Glutamatergic neuron (in vitro differentiated cells): ENCODE results near the gene PEX14. TPM values are rescaled to one million over a fixed set of nuclear protein-coding genes. Genes with fewer than 3 reads are reported as not detected.

Source experiments
- DNase-seq: peaks from one replicate; pipeline ENCODE4 v3.0.0; 2022
- H3K27ac Mint-ChIP-seq: one replicate; pipeline ENCODE4 v1.8.0; 2020; ENCODE audit warnings: mild to moderate bottlenecking, mixed read lengths, inconsistent platforms; ENCODE audit not compliant: unreplicated experiment
- H3K27me3 Mint-ChIP-seq: one replicate; pipeline ENCODE4 v1.8.0; 2020; ENCODE audit warnings: mild to moderate bottlenecking, moderate library complexity, mixed read lengths, inconsistent platforms; ENCODE audit not compliant: unreplicated experiment
- H3K36me3 Mint-ChIP-seq: one replicate; pipeline ENCODE4 v1.8.0; 2020; ENCODE audit warnings: mild to moderate bottlenecking, mixed read lengths, inconsistent platforms; ENCODE audit not compliant: unreplicated experiment
- H3K4me1 Mint-ChIP-seq: one replicate; pipeline ENCODE4 v1.8.0; 2020; ENCODE audit warnings: mild to moderate bottlenecking, low read depth, mixed read lengths, inconsistent platforms; ENCODE audit not compliant: unreplicated experiment
- H3K4me3 Mint-ChIP-seq: one replicate; pipeline ENCODE4 v1.8.0; 2020; ENCODE audit warnings: mild to moderate bottlenecking, mixed read lengths, inconsistent platforms; ENCODE audit not compliant: unreplicated experiment
- H3K9me3 Mint-ChIP-seq: one replicate; pipeline ENCODE4 v1.8.0; 2020; ENCODE audit warnings: mild to moderate bottlenecking, moderate library complexity, mixed read lengths, inconsistent platforms; ENCODE audit not compliant: unreplicated experiment
- CTCF ChIP-seq: fragments of 200-600 bp; sonication (generic); IDR thresholded peaks from one replicate; pipeline ENCODE4 v1.5.0; 2021; ENCODE audit not compliant: partially characterized antibody, unreplicated experiment
- total RNA-seq: library from RNA; stranded (reverse); fragmentation: NEBNext Ultra II Directional; extraction: Animal tissue kit (Norgen Biotek cat#: 25700); gene quantifications from one replicate; pipeline ENCODE4 v1.2.1, GENCODE V29; 2021; ENCODE audit not compliant: unreplicated experiment

Gene PEX14
- total RNA-seq, 1 donor from 2014 or later = 25.8 TPM

GRCh38 chr1:10494754-10495474, 20.2 kb downstream of the PEX14 start:
- peak; percentile 90 for DNase-seq
- H3K27me3 Mint-ChIP-seq = peaks cover 3% of the 10 kb centered on the region
- peak; percentile 99 for TF ChIP-seq CTCF
- peaks cover 2% of the 10 kb centered on the region for H3K9me3 Mint-ChIP-seq
- peak overlapping the region; percentile 65 for H3K27ac Mint-ChIP-seq
- peak overlapping the region; percentile 75 for H3K4me3 Mint-ChIP-seq
- no peaks in the 10 kb centered on the region for H3K36me3 Mint-ChIP-seq
- H3K4me1 Mint-ChIP-seq = peaks cover 34% of the 10 kb centered on the region

GRCh38 chr1:10495475-10495817, 20.7 kb downstream of the PEX14 start:
- peak; percentile 63 for DNase-seq
- H3K27ac Mint-ChIP-seq = peak overlapping the region; percentile 65
- H3K27me3 Mint-ChIP-seq = peaks cover 3% of the 10 kb centered on the region
- H3K9me3 Mint-ChIP-seq = peaks cover 2% of the 10 kb centered on the region
- no peak for TF ChIP-seq CTCF
- peaks cover 34% of the 10 kb centered on the region for H3K4me1 Mint-ChIP-seq
- H3K4me3 Mint-ChIP-seq = peak overlapping the region; percentile 75
- no peaks in the 10 kb centered on the region for H3K36me3 Mint-ChIP-seq

GRCh38 chr1:10495952-10496351, 21.2 kb downstream of the PEX14 start:
- Mint-ChIP-seq H3K36me3 (no peaks in the 10 kb centered on the region), H3K27ac (peak overlapping the region; percentile 17)

GRCh38 chr1:10497109-10497508, 22.4 kb downstream of the PEX14 start:
- DNase-seq = no peak
- no peak for TF ChIP-seq CTCF
- Mint-ChIP-seq H3K27ac (no peak overlapping the region), H3K4me3 (no peak overlapping the region), H3K36me3 (no peaks in the 10 kb centered on the region), H3K9me3 (peaks cover 2% of the 10 kb centered on the region), H3K4me1 (peaks cover 34% of the 10 kb centered on the region), H3K27me3 (peaks cover 3% of the 10 kb centered on the region)

More at GRCh38 chr1:10495952-10496351, 21.2 kb downstream of the PEX14 start:
- DNase-seq = no peak
- no peak for TF ChIP-seq CTCF
- peaks cover 34% of the 10 kb centered on the region for H3K4me1 Mint-ChIP-seq
- H3K9me3 Mint-ChIP-seq = peaks cover 2% of the 10 kb centered on the region
- peaks cover 3% of the 10 kb centered on the region for H3K27me3 Mint-ChIP-seq
- no peak overlapping the region for H3K4me3 Mint-ChIP-seq

- TF ChIP-seq CTCF = no peak
- H3K4me1 Mint-ChIP-seq = peaks cover 26% of the 10 kb centered on the region
- H3K4me3 Mint-ChIP-seq = no peak overlapping the region
- H3K27ac Mint-ChIP-seq = no peak overlapping the region
- DNase-seq = no peak
- no peaks in the 10 kb centered on the region for H3K9me3 Mint-ChIP-seq
- H3K36me3 Mint-ChIP-seq = no peaks in the 10 kb centered on the region
- H3K27me3 Mint-ChIP-seq = peaks cover 1% of the 10 kb centered on the region
Measured at GRCh38 chr1:10498231-10498630, 23.5 kb downstream of the PEX14 start.
